Subcutaneous abdominal adipose tissue (tissue), 5 donors: ENCODE data around the gene PPP2R5C.

Experiments
- H3K27ac ChIP-seq: one replicate; pipeline ENCODE4 v1.7.0; 2013; ENCODE audit warnings: low read depth, mild to moderate bottlenecking, inconsistent platforms, low read length, moderate library complexity
- H3K27me3 ChIP-seq, 5 donors: one replicate each; pipeline ENCODE4 v1.7.0; 2013; ENCODE audit warnings: low read length in 5 of 5, inconsistent platforms in 1 of 5; ENCODE audit not compliant: control insufficient read depth in 5 of 5, insufficient read depth in 4 of 5
- H3K36me3 ChIP-seq, 5 donors: one replicate each; pipeline ENCODE4 v1.7.0; 2013; ENCODE audit warnings: low read length in 5 of 5; ENCODE audit not compliant: control insufficient read depth in 5 of 5, insufficient read depth in 5 of 5
- H3K4me1 ChIP-seq, 5 donors: one replicate each; pipeline ENCODE4 v1.7.0; 2013; ENCODE audit warnings: low read length in 5 of 5, mild to moderate bottlenecking in 3 of 5, moderate library complexity in 1 of 5; ENCODE audit not compliant: control insufficient read depth in 5 of 5, insufficient read depth in 5 of 5
- H3K4me3 ChIP-seq, 5 donors: one replicate each; pipeline ENCODE4 v1.7.0; 2013; ENCODE audit warnings: low read length in 5 of 5, low read depth in 1 of 5
- H3K9ac ChIP-seq, 5 donors: one replicate each; pipeline ENCODE4 v1.7.0; 2013; ENCODE audit warnings: low read length in 5 of 5, mild to moderate bottlenecking in 4 of 5, moderate library complexity in 3 of 5
- H3K9me3 ChIP-seq, 5 donors: one replicate each; pipeline ENCODE4 v1.7.0; 2013; ENCODE audit warnings: low read length in 5 of 5; ENCODE audit not compliant: control insufficient read depth in 5 of 5
- donor health status: healthy.
- donor health status: healthy.
- donor health status: healthy.
- donor health status: healthy.
- donor health status: healthy.

PPP2R5C gene

DNA sequence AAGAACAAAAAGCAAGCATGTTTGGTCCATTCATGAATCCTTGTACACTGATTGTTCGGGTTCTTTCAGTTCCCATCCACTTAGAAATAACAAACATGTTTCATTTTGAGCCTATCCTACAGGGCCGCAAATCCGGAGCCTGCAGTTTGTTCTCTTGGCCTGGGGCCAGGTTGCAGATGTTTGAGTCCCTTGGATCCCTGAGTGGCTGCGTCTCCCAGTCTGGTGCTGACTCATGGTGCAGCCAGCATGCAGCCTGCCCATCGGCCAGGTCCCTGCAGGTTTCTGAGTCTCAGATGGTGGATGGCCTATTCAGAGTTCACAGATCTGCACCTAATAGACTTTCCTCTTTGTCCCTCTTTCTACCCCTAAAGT, 201.0 kb downstream of the PPP2R5C start:
- Histone ChIP-seq H3K9ac (peak overlapping the region in 1 of 5 donors; percentile 16), H3K4me3 (no peak overlapping the region), H3K27ac (peak overlapping the region; percentile 7)

DNA sequence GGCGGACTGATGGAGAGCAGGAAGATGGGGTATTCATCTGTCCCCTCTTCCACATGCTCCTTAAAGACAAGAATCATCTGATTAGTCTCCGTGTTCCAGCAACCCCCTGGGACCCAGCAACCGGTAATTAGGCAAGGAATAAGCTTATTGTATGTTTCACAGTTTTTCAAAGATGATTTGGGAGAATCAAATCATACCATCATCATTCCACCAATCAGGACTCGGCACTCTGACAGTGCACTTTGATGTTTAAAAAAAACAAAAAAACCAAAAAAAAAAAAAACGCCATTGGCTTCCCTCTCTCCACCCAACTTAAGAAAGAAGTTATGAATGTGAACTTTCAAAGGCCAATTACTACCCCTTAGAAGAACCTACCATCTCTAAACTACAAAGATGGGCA, 201.5 kb downstream of the PPP2R5C start:
- H3K27me3 ChIP-seq = no peaks in the 10 kb centered on the region
- H3K9ac ChIP-seq = no peak overlapping the region
- peaks cover 4 to 39% (median 31%) of the 10 kb centered on the region in 5 donors for H3K4me1 ChIP-seq
- no peak overlapping the region for H3K4me3 ChIP-seq
- no peaks in the 10 kb centered on the region for H3K9me3 ChIP-seq
- peak overlapping the region; percentile 7 for H3K27ac ChIP-seq
- H3K36me3 ChIP-seq = no peaks in the 10 kb centered on the region

More for the DNA sequence above, 201.0 kb downstream of the PPP2R5C start:
- Histone ChIP-seq H3K36me3 (no peaks in the 10 kb centered on the region), H3K4me1 (peaks cover 4 to 36% (median 26%) of the 10 kb centered on the region in 5 donors), H3K9me3 (no peaks in the 10 kb centered on the region), H3K27me3 (no peaks in the 10 kb centered on the region)

DNA sequence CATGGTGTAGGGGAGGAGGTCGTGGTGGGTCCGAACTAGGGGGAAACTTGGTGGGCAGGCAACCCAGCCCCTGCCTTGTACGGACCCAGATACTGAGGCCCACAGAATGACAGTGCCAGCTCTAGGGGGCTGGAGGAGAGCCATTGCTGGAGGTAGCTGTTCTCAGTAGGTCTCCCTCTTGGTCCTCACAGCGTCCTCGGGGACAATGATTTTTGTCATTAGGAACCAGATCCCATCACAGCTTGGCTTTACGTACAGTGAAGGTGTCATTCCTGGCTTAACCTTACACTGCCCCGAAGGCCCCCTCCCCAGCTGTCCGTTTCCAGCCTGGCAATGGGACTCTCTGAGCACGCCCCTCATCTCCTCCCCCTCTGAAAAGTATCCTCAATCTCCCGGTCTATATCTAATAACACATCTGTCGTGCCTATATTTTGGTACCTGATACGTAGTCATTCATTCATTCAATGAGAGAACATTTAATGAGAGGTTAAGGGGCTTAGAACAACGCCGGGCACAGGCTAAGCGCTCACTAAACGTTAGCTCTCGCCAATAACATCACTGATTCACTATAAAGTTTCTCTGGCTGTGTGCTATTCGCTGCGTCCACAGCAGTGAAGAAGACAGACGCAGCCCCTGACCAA, 202.3 kb downstream of the PPP2R5C start:
- H3K36me3 ChIP-seq = peaks cover 0 to 4% (median 0%) of the 10 kb centered on the region in 5 donors
- peak overlapping the region in 2 of 5 donors; percentile 10 to 60 for H3K9ac ChIP-seq
- H3K9me3 ChIP-seq = no peaks in the 10 kb centered on the region
- peak overlapping the region in 4 of 5 donors; percentile 3 to 49 (median 20) for H3K4me3 ChIP-seq
- H3K27me3 ChIP-seq = no peaks in the 10 kb centered on the region
- H3K4me1 ChIP-seq = peaks cover 4 to 39% (median 34%) of the 10 kb centered on the region in 5 donors
- peak overlapping the region; percentile 62 for H3K27ac ChIP-seq

DNA sequence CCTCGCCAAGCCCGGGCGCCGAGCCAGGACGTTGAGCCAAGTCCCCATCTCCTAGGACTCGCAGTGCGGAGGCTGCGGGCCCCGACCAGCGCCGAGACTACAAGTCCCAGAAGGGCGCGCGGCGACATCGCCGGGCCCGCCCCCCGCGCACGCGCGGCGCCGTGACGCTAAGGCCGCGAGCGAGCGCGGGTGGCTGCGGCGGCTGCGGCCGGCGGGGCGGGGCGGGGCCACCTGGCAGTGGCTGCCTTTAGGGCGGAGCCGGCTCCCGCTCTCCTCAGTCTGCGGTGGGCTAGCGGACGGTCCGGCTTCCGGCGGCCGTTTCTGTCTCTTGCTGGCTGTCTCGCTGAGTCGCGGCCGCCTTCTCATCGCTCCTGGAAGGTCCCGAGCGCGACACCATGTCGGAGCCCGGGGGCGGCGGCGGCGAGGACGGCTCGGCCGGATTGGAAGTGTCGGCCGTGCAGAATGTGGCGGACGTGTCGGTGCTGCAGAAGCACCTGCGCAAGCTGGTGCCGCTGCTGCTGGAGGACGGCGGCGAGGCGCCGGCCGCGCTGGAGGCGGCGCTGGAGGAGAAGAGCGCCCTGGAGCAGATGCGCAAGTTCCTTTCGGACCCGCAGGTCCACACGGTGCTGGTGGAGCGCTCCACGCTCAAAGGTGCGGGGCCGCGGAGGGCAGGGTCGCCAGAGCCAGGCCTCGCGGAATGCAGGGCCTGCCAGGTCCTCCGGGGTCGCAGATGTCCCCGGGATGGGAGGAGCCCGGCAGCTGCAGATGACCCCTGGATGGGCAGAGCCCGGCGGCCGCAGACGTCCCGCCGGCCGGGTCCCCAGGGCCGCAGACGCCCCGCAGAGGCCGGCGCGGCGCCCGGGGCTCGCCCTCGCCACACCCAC, 203.0 kb downstream of the PPP2R5C start, which contains the start of gene DYNC1H1:
Gene DYNC1H1, plus strand, starts transcription at position 277 of the 884 bp plus-strand sequence. Its CDS starts 119 bp downstream, at position 396.
- Histone ChIP-seq H3K27ac (peak within 1 kb of the TSS; percentile 93), H3K36me3 (peaks cover 0 to 8% (median 3%) of the 10 kb centered on the region in 5 donors), H3K27me3 (no peaks in the 10 kb centered on the region), H3K9ac (peak within 1 kb of the TSS; percentile 73 to 97 (median 93)), H3K9me3 (no peaks in the 10 kb centered on the region), H3K4me1 (peaks cover 4 to 42% (median 34%) of the 10 kb centered on the region in 5 donors), H3K4me3 (peak within 1 kb of the TSS; percentile 76 to 100 (median 100))

DNA sequence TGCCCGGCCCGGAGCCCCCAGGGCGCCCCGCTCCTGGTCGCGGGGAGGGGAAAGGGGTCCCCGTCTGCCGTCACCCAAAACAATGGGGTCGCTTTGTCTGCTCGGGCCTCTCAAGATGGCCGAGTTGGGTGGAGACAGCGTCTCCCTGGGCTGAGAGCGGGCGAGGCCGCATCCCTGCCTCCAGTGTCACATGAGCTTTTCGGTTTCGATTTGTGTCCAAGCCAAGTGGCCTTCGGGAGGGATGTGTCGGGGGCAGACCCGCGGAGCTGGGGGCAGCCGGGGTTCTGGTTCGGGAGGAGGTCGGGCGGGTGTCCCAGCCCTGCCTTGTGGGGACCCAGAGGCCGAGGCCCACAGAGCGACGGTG, 203.7 kb downstream of the PPP2R5C start:
- H3K4me1 ChIP-seq = peaks cover 4 to 46% (median 34%) of the 10 kb centered on the region in 5 donors
- peak overlapping the region; percentile 73 to 97 (median 92) for H3K9ac ChIP-seq

DNA sequence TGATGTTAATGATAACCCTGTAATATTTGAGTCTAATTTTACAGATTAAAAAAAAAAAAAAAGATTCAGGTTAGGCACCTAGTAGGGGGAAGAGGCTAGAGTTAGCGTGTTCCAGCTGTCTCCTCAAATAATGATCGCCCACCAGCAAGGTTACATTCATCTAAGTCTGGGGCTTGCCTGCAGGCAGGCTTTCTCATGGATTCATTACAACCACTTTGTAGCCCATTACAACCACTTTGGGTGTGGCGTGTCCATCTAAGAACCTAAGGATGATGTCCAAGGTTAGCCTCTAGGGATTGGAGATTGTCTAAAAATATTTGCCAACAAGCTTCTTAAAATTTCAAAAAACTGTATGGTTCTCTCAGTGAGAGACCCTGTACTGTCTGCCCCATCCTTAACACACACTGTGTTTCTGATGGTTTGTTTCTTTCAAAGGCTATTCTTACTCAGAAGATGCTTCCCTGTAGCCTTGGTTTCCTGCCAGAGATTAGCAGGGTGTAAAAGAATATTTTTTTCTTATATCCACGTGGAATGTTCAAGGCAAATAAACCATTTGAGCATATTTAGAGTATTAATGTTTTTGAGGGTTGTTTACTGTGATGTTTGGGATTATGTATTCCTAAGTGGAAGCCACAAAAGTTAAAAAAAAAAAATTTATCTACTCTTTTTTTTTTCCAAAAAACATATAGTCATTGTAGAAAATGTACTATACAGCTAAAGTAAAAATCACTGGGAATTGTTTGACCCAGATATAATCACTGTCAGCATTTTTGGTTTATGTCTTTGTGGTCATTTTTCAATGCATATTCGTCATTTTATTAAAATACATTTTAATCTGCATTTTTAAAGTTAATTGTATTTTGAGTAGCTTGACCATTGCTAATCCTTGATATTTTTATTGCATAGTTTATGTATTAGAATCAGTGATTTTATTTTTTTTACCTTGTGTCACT, 204.5 kb downstream of the PPP2R5C start:
- Histone ChIP-seq H3K4me3 (peak overlapping the region; percentile 76 to 100 (median 100)), H3K27ac (peak overlapping the region; percentile 93)

More for the DNA sequence above, 203.7 kb downstream of the PPP2R5C start:
- peaks cover 0 to 9% (median 5%) of the 10 kb centered on the region in 5 donors for H3K36me3 ChIP-seq
- no peaks in the 10 kb centered on the region for H3K9me3 ChIP-seq
- peak overlapping the region; percentile 93 for H3K27ac ChIP-seq
- peak overlapping the region; percentile 76 to 100 (median 100) for H3K4me3 ChIP-seq
- H3K27me3 ChIP-seq = no peaks in the 10 kb centered on the region

DNA sequence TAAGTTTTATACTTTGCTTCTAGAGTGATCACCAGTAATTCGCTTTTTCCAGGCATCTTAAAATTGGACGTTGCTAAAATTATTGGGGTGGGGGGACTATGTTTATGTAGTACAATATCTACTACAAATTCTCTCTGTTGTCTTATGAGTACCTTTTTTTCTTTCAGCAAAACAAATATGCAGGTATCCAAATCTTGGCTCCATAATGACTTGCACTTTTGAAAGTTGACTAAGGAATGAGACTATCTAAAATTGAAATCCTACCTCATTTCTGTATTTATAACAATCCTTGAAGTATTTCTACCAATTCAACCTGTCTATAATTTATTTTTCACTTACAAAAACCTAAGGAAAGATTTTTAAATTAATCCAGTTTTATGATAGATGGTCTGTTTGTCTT, 205.2 kb downstream of the PPP2R5C start:
- H3K27me3 ChIP-seq = no peaks in the 10 kb centered on the region
- H3K4me3 ChIP-seq = no peak overlapping the region
- H3K4me1 ChIP-seq = peaks cover 4 to 54% (median 43%) of the 10 kb centered on the region in 5 donors
- H3K27ac ChIP-seq = peak overlapping the region; percentile 93
- peak overlapping the region in 1 of 5 donors; percentile 91 for H3K9ac ChIP-seq
- no peaks in the 10 kb centered on the region for H3K9me3 ChIP-seq
- H3K36me3 ChIP-seq = peaks cover 0 to 9% (median 5%) of the 10 kb centered on the region in 5 donors

More for the DNA sequence above, 204.5 kb downstream of the PPP2R5C start:
- Histone ChIP-seq H3K4me1 (peaks cover 4 to 51% (median 38%) of the 10 kb centered on the region in 5 donors), H3K36me3 (peaks cover 0 to 9% (median 5%) of the 10 kb centered on the region in 5 donors), H3K27me3 (no peaks in the 10 kb centered on the region), H3K9ac (peak overlapping the region; percentile 73 to 97 (median 92)), H3K9me3 (no peaks in the 10 kb centered on the region)

DNA sequence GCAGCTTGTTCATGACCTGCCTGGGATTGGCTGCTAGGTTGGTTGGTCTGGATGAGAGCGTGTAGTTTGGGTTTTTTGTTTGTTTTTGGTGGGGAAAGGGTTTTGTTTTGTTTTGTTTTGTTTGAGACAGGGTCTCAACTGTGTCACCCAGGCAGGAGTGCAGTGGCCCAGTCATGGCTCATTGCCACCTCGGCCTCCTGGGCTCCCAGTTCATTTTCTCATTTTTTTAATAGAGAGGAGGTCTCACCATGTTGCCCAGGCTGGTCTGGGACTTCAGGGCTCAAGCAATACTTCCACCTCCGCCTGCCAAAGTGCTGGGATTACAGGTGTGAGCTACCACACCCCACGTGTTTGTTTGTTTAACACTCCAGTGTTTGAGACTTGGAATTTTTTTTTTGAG, 206.7 kb downstream of the PPP2R5C start:
- Histone ChIP-seq H3K9ac (no peak overlapping the region), H3K4me3 (no peak overlapping the region), H3K36me3 (peaks cover 0 to 9% (median 5%) of the 10 kb centered on the region in 5 donors)

DNA sequence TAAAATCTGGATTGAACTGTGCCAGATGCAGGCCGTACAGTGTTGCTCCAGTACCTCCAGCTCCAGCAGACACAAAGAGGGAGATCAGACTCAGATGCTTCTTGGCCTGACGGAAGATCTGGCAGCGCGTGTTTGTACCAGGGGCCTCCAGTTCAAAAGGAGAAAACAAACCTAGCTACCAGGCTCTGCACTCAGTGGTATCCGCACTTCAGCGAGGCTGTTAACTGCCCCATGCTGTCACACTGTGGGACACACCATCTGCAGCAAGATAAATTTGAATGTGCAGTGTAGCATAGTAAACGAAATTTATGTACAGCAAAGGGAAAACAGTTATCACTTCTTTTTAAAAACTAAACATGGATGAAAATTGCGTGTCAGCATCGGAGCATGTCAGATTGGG, 208.0 kb downstream of the PPP2R5C start:
- H3K27me3 ChIP-seq = no peaks in the 10 kb centered on the region
- H3K4me1 ChIP-seq = peaks cover 6 to 53% (median 44%) of the 10 kb centered on the region in 5 donors
- no peak overlapping the region for H3K4me3 ChIP-seq
- peaks cover 0 to 9% (median 5%) of the 10 kb centered on the region in 5 donors for H3K36me3 ChIP-seq
- H3K27ac ChIP-seq = peak overlapping the region; percentile 22
- peak overlapping the region in 1 of 5 donors; percentile 52 for H3K9ac ChIP-seq
- H3K9me3 ChIP-seq = no peaks in the 10 kb centered on the region

More for the DNA sequence above, 206.7 kb downstream of the PPP2R5C start:
- peak overlapping the region; percentile 93 for H3K27ac ChIP-seq
- H3K9me3 ChIP-seq = no peaks in the 10 kb centered on the region
- peaks cover 6 to 56% (median 49%) of the 10 kb centered on the region in 5 donors for H3K4me1 ChIP-seq
- H3K27me3 ChIP-seq = no peaks in the 10 kb centered on the region
